ENCODE data around the gene SOCS1. TPM values are rescaled to one million over a fixed set of nuclear protein-coding genes. Genes with fewer than 3 reads are reported as not detected.

Gene SOCS1
- total and polyA plus RNA-seq, 9 of the 15 experiments (the other 6 are each of a cell fraction or from before 2014, with no cell fraction given), result 0.04 to 7.5 (median 2.3) TPM

GRCh38 chr16:11232302-11232851 lies 23.6 kb downstream of the SOCS1 start:
- CTCF ChIA-PET (ENCODE audit: low intra/inter-chr PET ratio), result interaction anchor here (1.2 kb wide), 1 partner anchor 130 kb away, joined by 3 read pairs; no protein-coding TSS in a partner anchor
- peak overlapping the region; percentile 95 for H3K27ac ChIP-seq (ENCODE audit: extremely low read depth, low read depth, low read length)
- no peak for ATAC-seq
- TF ChIP-seq THRAP3 (IDR thresholded peaks at IDR 0.05; ENCODE audit: borderline replicate concordance) (0 out of 2 replicates have a peak, but pooled peaks have one; percentile 41), NR3C1 (CRISPR knock-in tag; IDR thresholded peaks at IDR 0.05) (no peak), EZH2 (IDR thresholded peaks at IDR 0.05; ENCODE audit: borderline replicate concordance, low read depth, low read length) (no peak), KDM5B (IDR thresholded peaks at IDR 0.05; ENCODE audit: insufficient replicate concordance, low read depth, low read length) (peak; percentile 31), ZKSCAN8 (CRISPR knock-in tag; IDR thresholded peaks at IDR 0.05) (0 out of 2 replicates have a peak, but pooled peaks have one; percentile 3), ZNF444 (CRISPR knock-in tag; IDR thresholded peaks at IDR 0.05) (peak; percentile 74; the same call in 1 of the 2 replicates), ZNF398 (CRISPR knock-in tag; IDR thresholded peaks at IDR 0.05) (no peak), HMBOX1 (IDR thresholded peaks at IDR 0.05) (no peak), ZNF277 (CRISPR knock-in tag; IDR thresholded peaks at IDR 0.05; ENCODE audit: borderline replicate concordance) (no peak), ZBTB1 (CRISPR knock-in tag; IDR thresholded peaks at IDR 0.05; ENCODE audit: borderline replicate concordance, low read depth) (no peak), TAF15 (IDR thresholded peaks at IDR 0.05; ENCODE audit: low read depth, low read length) (no peak), ZZZ3 (IDR thresholded peaks at IDR 0.05) (0 out of 2 replicates have a peak, but pooled peaks have one; percentile 39), HNRNPK (IDR thresholded peaks at IDR 0.05; ENCODE audit: low read depth, low read length, poor library complexity, severe bottlenecking) (peak; percentile 79), ZFP36 (IDR thresholded peaks at IDR 0.05; ENCODE audit: low read depth, low read length, partially characterized antibody) (no peak), BCL6 (CRISPR knock-in tag; IDR thresholded peaks at IDR 0.05) (no peak), ZNF253 (CRISPR knock-in tag; conservative IDR thresholded peaks at IDR 0.05) (no peak)

More at GRCh38 chr16:11232302-11232851, 23.6 kb downstream of the SOCS1 start:
- no peaks in the 10 kb centered on the region for H3K36me3 ChIP-seq (ENCODE audit: control insufficient read depth, insufficient read depth, low read length)
- H3K9me3 ChIP-seq (replicated peaks; ENCODE audit: control insufficient read depth, insufficient read depth, low read depth, low read length), result no peaks in the 10 kb centered on the region
- FAIRE-seq (no peak), DNase-seq (ENCODE audit: extremely low read depth in 1 of 4, low spot score in 3 of 4) (no peak)
- H3K9me1 ChIP-seq (ENCODE audit: control insufficient read depth, insufficient read depth, low read length), result no peaks in the 10 kb centered on the region
- intact Hi-C loops (cut with micrococcal nuclease) (no loop called here), in situ Hi-C loops (cut with MboI) (no loop called here)
- no peaks in the 10 kb centered on the region for H3K79me2 ChIP-seq (ENCODE audit: control insufficient read depth, insufficient read depth, low read length)
- peak overlapping the region in 1 of 2 experiments; percentile 58; a peak in 3 of 4 replicates for H3K9ac ChIP-seq (ENCODE audit: insufficient read depth in 1 of 2, low read depth in 2 of 2, low read length in 2 of 2)
- no peak overlapping the region for H3K4me3 ChIP-seq
- peak overlapping the region; percentile 73 for H3K4me2 ChIP-seq (ENCODE audit: insufficient read depth, low read length)
- POLR2A ChIA-PET, result interaction anchor here (0.6 to 2.5 kb wide), 3 partner anchors 14 to 22 kb away, joined by 3 to 8 read pairs (median 3); no protein-coding TSS in a partner anchor
- BruUV-seq (replicated peaks), result no TSS peak
- no peaks in the 10 kb centered on the region for H3K27me3 ChIP-seq (ENCODE audit: control insufficient read depth in 2 of 2, insufficient read depth in 2 of 2, low read length in 2 of 2)
- WGBS (ENCODE audit: insufficient coverage, low coverage, missing lambda C conversion rate), result 46% methylated on average over 2 of the region's 3 CpGs
- no peaks in the 10 kb centered on the region for H4K20me1 ChIP-seq (replicated peaks; ENCODE audit: control insufficient read depth, insufficient read depth, low read length)
- H3K4me1 ChIP-seq (replicated peaks in 1 of 2; ENCODE audit: control insufficient read depth in 2 of 2, insufficient read depth in 2 of 2, low read length in 2 of 2), result peaks cover 37 to 46% of the 10 kb centered on the region in 2 experiments
- H2AFZ ChIP-seq (ENCODE audit: low read depth, low read length), result peak overlapping the region; percentile 90; the same call in 1 of the 2 replicates

Data from K562 (cell line).